NT2/D1 (cell line): Measurements from ENCODE around the gene NFKBIE.
A peak's percentile ranks its signal among the peaks of the same experiment; 100 is the strongest.

Source experiments
- DNase-seq: peaks from one replicate; pipeline ENCODE4 v3.0.0-alpha.2; 2011; ENCODE audit warnings: low read depth, low spot score
- H3K27me3 ChIP-seq: 2 replicates; pipeline ENCODE4 v1.6.0; 2011; ENCODE audit warnings: mild to moderate bottlenecking; ENCODE audit not compliant: insufficient read length, insufficient read depth
- H3K36me3 ChIP-seq: 2 replicates; pipeline ENCODE4 v1.6.1; 2011; ENCODE audit warnings: mild to moderate bottlenecking, low read length, mixed read lengths; ENCODE audit not compliant: insufficient read depth, insufficient read length
- H3K4me1 ChIP-seq: 2 replicates; pipeline ENCODE4 v1.5.1; 2011; ENCODE audit not compliant: insufficient read depth, insufficient read length
- H3K4me3 ChIP-seq: 2 replicates; pipeline ENCODE4 v1.5.1; 2011; ENCODE audit warnings: low read depth; ENCODE audit not compliant: insufficient read length
- H3K9ac ChIP-seq: 2 replicates; pipeline ENCODE4 v1.6.0; 2011; ENCODE audit warnings: low read depth; ENCODE audit not compliant: insufficient read length
- H3K9me3 ChIP-seq: 2 replicates; pipeline ENCODE4 v1.5.1; 2011; ENCODE audit warnings: mild to moderate bottlenecking, low read length; ENCODE audit not compliant: insufficient read depth
- SUZ12 ChIP-seq: IDR thresholded peaks from 2 replicates; pipeline ENCODE4 v1.6.1; 2011; ENCODE audit not compliant: insufficient read length, insufficient read depth; ENCODE audit errors: extremely low read depth
- YY1 ChIP-seq: IDR thresholded peaks from 2 replicates; pipeline ENCODE4 v1.6.1; 2011; ENCODE audit not compliant: insufficient read length, insufficient read depth
- ZNF274 ChIP-seq: IDR thresholded peaks from 2 replicates; pipeline ENCODE4 v1.6.1; 2011; ENCODE audit warnings: mild to moderate bottlenecking, low read depth, low read length

The NFKBIE gene

GRCh38 chr6:44237813-44238433 is 27.4 kb downstream of the NFKBIE start:
- H3K36me3 ChIP-seq, result peaks cover 21% of the 10 kb centered on the region
- peak overlapping the region; percentile 62 for H3K9ac ChIP-seq
- TF ChIP-seq SUZ12 (no peak), YY1 (no peak), ZNF274 (no peak)
- no peaks in the 10 kb centered on the region for H3K27me3 ChIP-seq
- no peaks in the 10 kb centered on the region for H3K9me3 ChIP-seq
- peak overlapping the region; percentile 37 for H3K4me3 ChIP-seq
- no peak for DNase-seq
- peaks cover 13% of the 10 kb centered on the region for H3K4me1 ChIP-seq

GRCh38 chr6:44237021-44237812 is 28.1 kb downstream of the NFKBIE start:
- peak; percentile 42 for DNase-seq
- no peak for TF ChIP-seq SUZ12
- no peak for TF ChIP-seq YY1
- TF ChIP-seq ZNF274, result no peak
- Histone ChIP-seq H3K9me3 (no peaks in the 10 kb centered on the region), H3K4me1 (peaks cover 10% of the 10 kb centered on the region), H3K27me3 (no peaks in the 10 kb centered on the region), H3K4me3 (peak overlapping the region; percentile 37), H3K36me3 (peaks cover 28% of the 10 kb centered on the region), H3K9ac (no peak overlapping the region)

GRCh38 chr6:44235891-44236516 is 29.3 kb downstream of the NFKBIE start:
- Histone ChIP-seq H3K9ac (no peak overlapping the region), H3K36me3 (peaks cover 39% of the 10 kb centered on the region), H3K27me3 (no peaks in the 10 kb centered on the region), H3K4me3 (no peak overlapping the region), H3K9me3 (no peaks in the 10 kb centered on the region), H3K4me1 (peaks cover 10% of the 10 kb centered on the region)
- no peak for DNase-seq
- TF ChIP-seq SUZ12 (no peak), YY1 (no peak), ZNF274 (no peak)

GRCh38 chr6:44235269-44235668 is 30.1 kb downstream of the NFKBIE start:
- Histone ChIP-seq H3K9ac (peak overlapping the region; percentile 50), H3K36me3 (peaks cover 45% of the 10 kb centered on the region), H3K9me3 (no peaks in the 10 kb centered on the region), H3K27me3 (no peaks in the 10 kb centered on the region), H3K4me3 (no peak overlapping the region), H3K4me1 (peaks cover 10% of the 10 kb centered on the region)
- no peak for TF ChIP-seq YY1
- TF ChIP-seq SUZ12, result no peak
- TF ChIP-seq ZNF274, result no peak
- no peak for DNase-seq

GRCh38 chr6:44234101-44235025 is 31.0 kb downstream of the NFKBIE start:
- Histone ChIP-seq H3K4me3 (no peak overlapping the region), H3K27me3 (no peaks in the 10 kb centered on the region), H3K9me3 (no peaks in the 10 kb centered on the region), H3K36me3 (peaks cover 54% of the 10 kb centered on the region), H3K9ac (peak overlapping the region; percentile 50), H3K4me1 (peaks cover 10% of the 10 kb centered on the region)
- no peak for TF ChIP-seq YY1
- no peak for TF ChIP-seq ZNF274
- TF ChIP-seq SUZ12, result no peak
- peak; percentile 66 for DNase-seq

GRCh38 chr6:44233567-44234100 is 31.7 kb downstream of the NFKBIE start:
- DNase-seq, result no peak
- Histone ChIP-seq H3K27me3 (no peaks in the 10 kb centered on the region), H3K4me3 (no peak overlapping the region), H3K9ac (peak overlapping the region; percentile 11), H3K9me3 (no peaks in the 10 kb centered on the region), H3K36me3 (peaks cover 59% of the 10 kb centered on the region), H3K4me1 (peaks cover 10% of the 10 kb centered on the region)
- TF ChIP-seq YY1, result no peak
- TF ChIP-seq SUZ12, result no peak
- TF ChIP-seq ZNF274, result no peak
